B cell (primary cell): ENCODE data around the gene ZNF280D. TPM values are rescaled to one million over a fixed set of nuclear protein-coding genes. Genes with fewer than 3 reads are reported as not detected.

Source experiments
- ATAC-seq: fragments of 200-7000 bp; cut with Tn5 transposase; one replicate; pipeline ENCODE4 v1.10.0; 2021; ENCODE audit warnings: low read depth, mild to moderate bottlenecking, moderate number of reproducible peaks, moderate library complexity
- CTCF ChIA-PET: fragments of 350-600 bp; sonication (Branson Sonifier 250); formaldehyde crosslinking; loops from one replicate; lab custom pipeline; 2021; ENCODE audit warnings: antibody characterized with exemption, inconsistent platforms; lab: Charles Lee
- POLR2A ChIA-PET: fragments of 350-600 bp; sonication (Branson Sonifier 250); formaldehyde crosslinking; loops from one replicate; lab custom pipeline; 2021; ENCODE audit warnings: antibody characterized with exemption; lab: Charles Lee
- DNase-seq: peaks from one replicate; pipeline ENCODE4 v3.0.0; 2013
- H2AFZ ChIP-seq: 2 replicates; pipeline ENCODE4 v1.6.1; 2012; ENCODE audit warnings: mild to moderate bottlenecking, low read depth, low read length; ENCODE audit not compliant: insufficient read depth, poor library complexity, severe bottlenecking
- H3K27ac ChIP-seq, 2 donors: 1 replicate in 1 of 2; 2 replicates in 1 of 2; pipeline ENCODE4 v1.5.1; 2012 to 2013; ENCODE audit warnings: low read length in 2 of 2, mild to moderate bottlenecking in 2 of 2, moderate library complexity in 1 of 2
- H3K27me3 ChIP-seq, 4 experiments: fragments of 200-600 bp in 1 of 4; sonication (generic) in 1 of 4; replicated peaks in 1 of 4; 1 replicate in 2 of 4; 2 replicates in 2 of 4; pipeline versions ENCODE4 v1.6.1 to v1.7.0; 2013 to 2016; ENCODE audit warnings: low read length in 3 of 4, mild to moderate bottlenecking in 2 of 4, mixed read lengths in 1 of 4, moderate library complexity in 1 of 4; ENCODE audit not compliant: insufficient read depth in 4 of 4, control insufficient read depth in 3 of 4; ENCODE audit errors: control extremely low read depth in 1 of 4
- H3K36me3 ChIP-seq, 2 experiments: replicated peaks in 1 of 2; 1 replicate in 1 of 2; 2 replicates in 1 of 2; pipeline versions ENCODE4 v1.6.1 to v1.7.1; 2013; ENCODE audit warnings: low read length in 1 of 2; ENCODE audit not compliant: insufficient read depth in 2 of 2, control insufficient read depth in 1 of 2; ENCODE audit errors: control extremely low read depth in 1 of 2, extremely low read depth in 1 of 2
- H3K4me1 ChIP-seq, 2 donors: fragments of 200-600 bp in 1 of 2; sonication (generic) in 1 of 2; 1 replicate in 1 of 2; 2 replicates in 1 of 2; pipeline versions ENCODE4 v1.5.1 to v1.6.1; 2013 to 2017; ENCODE audit warnings: low read length in 2 of 2; ENCODE audit not compliant: control insufficient read depth in 2 of 2, insufficient read depth in 2 of 2
- H3K4me2 ChIP-seq: replicated peaks from 2 replicates; pipeline ENCODE3; 2012; ENCODE audit warnings: mild to moderate bottlenecking, low read depth, low read length; ENCODE audit not compliant: poor library complexity, severe bottlenecking
- H3K4me3 ChIP-seq, 5 experiments: fragments of 200-600 bp in 1 of 5; sonication (generic) in 1 of 5; 1 replicate in 3 of 5; 2 replicates in 2 of 5; pipeline versions ENCODE4 v1.5.1 to v1.7.0; 2011 to 2016; ENCODE audit warnings: low read length in 4 of 5, mild to moderate bottlenecking in 4 of 5, low read depth in 2 of 5, control low read depth in 1 of 5, moderate library complexity in 1 of 5; ENCODE audit not compliant: insufficient read depth in 1 of 5; ENCODE audit errors: control extremely low read depth in 1 of 5, extremely low read depth in 1 of 5
- H3K79me2 ChIP-seq: fragments of 200-600 bp; sonication (generic); one replicate; pipeline ENCODE4 v1.6.0; 2016; ENCODE audit warnings: low read length; ENCODE audit not compliant: control insufficient read depth, insufficient read depth
- H3K9ac ChIP-seq: fragments of 200-600 bp; sonication (generic); 2 replicates; pipeline ENCODE4 v1.6.1; 2017; ENCODE audit warnings: mild to moderate bottlenecking, low read length, moderate library complexity
- H3K9me3 ChIP-seq, 3 donors: one replicate each; pipeline versions ENCODE4 v1.6.1 to v1.7.1; 2013; ENCODE audit warnings: low read length in 2 of 3; ENCODE audit not compliant: control insufficient read depth in 2 of 3, insufficient read depth in 1 of 3; ENCODE audit errors: control extremely low read depth in 1 of 3
- H4K20me1 ChIP-seq: 2 replicates; pipeline ENCODE4 v1.6.0; 2012; ENCODE audit warnings: mild to moderate bottlenecking, low read length; ENCODE audit not compliant: insufficient read depth, control insufficient read depth, poor library complexity, severe bottlenecking
- H3K27ac Mint-ChIP-seq: one replicate; pipeline ENCODE4 v1.8.0; 2021; ENCODE audit warnings: mixed read lengths
- H3K27me3 Mint-ChIP-seq: one replicate; pipeline ENCODE4 v1.8.0; 2021; ENCODE audit warnings: mixed read lengths
- H3K4me1 Mint-ChIP-seq: one replicate; pipeline ENCODE4 v1.8.0; 2021; ENCODE audit warnings: mixed read lengths
- H3K4me3 Mint-ChIP-seq: one replicate; pipeline ENCODE4 v1.8.0; 2021; ENCODE audit warnings: mixed read lengths
- H3K9me3 Mint-ChIP-seq: one replicate; pipeline ENCODE4 v1.8.0; 2022; ENCODE audit warnings: mixed read lengths; ENCODE audit not compliant: insufficient read depth
- EZH2 ChIP-seq: IDR thresholded peaks from 2 replicates; pipeline ENCODE4 v1.6.1; 2012; ENCODE audit warnings: borderline replicate concordance, low read depth, mild to moderate bottlenecking, moderate library complexity, low read length; ENCODE audit not compliant: insufficient read depth, poor library complexity, severe bottlenecking
- WGBS: methylation state at CpG from one replicate; pipeline ENCODE4 v1.1.5; 2013; ENCODE audit warnings: missing lambda C conversion rate; ENCODE audit not compliant: insufficient coverage; 5-methylcytosine and 5-hydroxymethylcytosine counted together
- intact Hi-C: fragments of 100-400 bp; cut with micrococcal nuclease; formaldehyde crosslinking; loops from one replicate; pipeline ENCODE4 v1.10.0; 2022
- polyA plus RNA-seq: library from polyadenylated mRNA; depleted of rRNA; stranded (reverse); fragments of >200 nt; gene quantifications from 2 replicates; pipeline ENCODE4 v1.2.3, GENCODE V29; 2012
- total RNA-seq, 2 donors: library from RNA; stranded (reverse); fragments of 120-200 nt in 1 of 2; gene quantifications; 1 replicate in 1 of 2; 2 replicates in 1 of 2; pipeline versions ENCODE4 v1.2.3 to v1.2.4, GENCODE V29; 2013 to 2022
- TF ChIP-seq, protein P1 (sequence below): fragments of 200-600 bp; IDR thresholded peaks from one replicate; pipeline ENCODE4 v1.8.0; 2022; ENCODE audit warnings: antibody characterized with exemption, mild to moderate bottlenecking

The ZNF280D gene
- total and polyA plus RNA-seq, 2 donors (not counting 1 experiment from before 2014, with no cell fraction given) = 14.7 to 68.3 TPM

DNA sequence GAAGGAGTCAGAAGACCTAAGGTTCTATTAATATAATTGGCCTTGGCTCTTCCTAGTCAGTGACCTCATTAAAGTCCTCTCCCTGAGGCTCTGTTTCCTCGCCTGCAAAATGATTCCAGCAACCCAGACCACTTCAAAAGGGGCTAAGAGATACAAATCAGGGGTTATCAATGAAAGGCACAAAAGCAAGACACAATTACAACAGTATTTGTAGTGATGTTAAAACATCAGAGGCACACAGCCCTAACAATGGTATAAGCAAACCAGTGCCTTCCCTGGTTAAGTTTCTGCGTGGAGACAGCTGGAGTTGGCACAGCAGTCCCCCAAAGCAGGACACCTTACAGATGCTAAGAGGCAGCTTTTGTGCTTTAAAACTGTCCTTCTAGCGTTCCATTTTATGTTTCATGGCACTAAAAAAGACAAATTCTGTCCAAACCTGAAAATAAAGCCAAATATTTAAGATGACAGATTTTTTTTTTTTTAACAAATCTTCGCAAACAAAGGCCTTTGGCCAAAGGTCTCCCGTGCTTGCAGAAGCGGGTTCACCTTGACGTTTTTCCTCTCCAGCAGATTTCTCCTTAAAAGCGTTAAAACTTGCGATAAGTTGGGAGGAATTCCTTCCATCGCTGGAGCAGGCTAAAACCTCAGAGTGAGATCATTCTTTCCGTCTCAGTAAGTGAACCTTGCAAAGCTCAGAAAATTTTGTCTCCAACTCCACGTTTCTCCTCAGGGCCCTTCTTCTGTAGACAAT lies 999 bp downstream of the ZNF280D start:
- CTCF ChIA-PET = interaction anchor here (0.9 to 1.6 kb wide), 2 partner anchors 236 to 795 kb away, joined by 4 to 6 read pairs; no protein-coding TSS in a partner anchor

More for the DNA sequence above, 999 bp downstream of the ZNF280D start:
- Histone ChIP-seq H3K9me3 (peaks cover 0 to 12% (median 4%) of the 10 kb centered on the region in 3 donors), H2AFZ (peak overlapping the region; percentile 94), H3K79me2 (peaks cover 48% of the 10 kb centered on the region), H3K4me1 (peaks cover 24 to 25% of the 10 kb centered on the region in 2 donors), H4K20me1 (no peaks in the 10 kb centered on the region), H3K27me3 (no peaks in the 10 kb centered on the region), H3K4me3 (peak overlapping the region; percentile 65 to 92 (median 83)), H3K9ac (peak overlapping the region; percentile 87), H3K36me3 (peaks cover 0 to 2% of the 10 kb centered on the region in 2 experiments), H3K27ac (peak overlapping the region; percentile 59 to 83), H3K4me2 (peak overlapping the region; percentile 91)
- 24% methylated on average over 2 of the region's 12 CpGs for WGBS
- no peaks in the 10 kb centered on the region for H3K9me3 Mint-ChIP-seq
- intact Hi-C loops = loop anchor here (2.0 to 5.0 kb wide), 6 partner anchors 14 to 974 kb away; partner anchors contain the start of gene POLR2M
- ATAC-seq (no peak), DNase-seq (peak; percentile 32)
- no peak for TF ChIP-seq EZH2
- TF ChIP-seq, protein P1, sequence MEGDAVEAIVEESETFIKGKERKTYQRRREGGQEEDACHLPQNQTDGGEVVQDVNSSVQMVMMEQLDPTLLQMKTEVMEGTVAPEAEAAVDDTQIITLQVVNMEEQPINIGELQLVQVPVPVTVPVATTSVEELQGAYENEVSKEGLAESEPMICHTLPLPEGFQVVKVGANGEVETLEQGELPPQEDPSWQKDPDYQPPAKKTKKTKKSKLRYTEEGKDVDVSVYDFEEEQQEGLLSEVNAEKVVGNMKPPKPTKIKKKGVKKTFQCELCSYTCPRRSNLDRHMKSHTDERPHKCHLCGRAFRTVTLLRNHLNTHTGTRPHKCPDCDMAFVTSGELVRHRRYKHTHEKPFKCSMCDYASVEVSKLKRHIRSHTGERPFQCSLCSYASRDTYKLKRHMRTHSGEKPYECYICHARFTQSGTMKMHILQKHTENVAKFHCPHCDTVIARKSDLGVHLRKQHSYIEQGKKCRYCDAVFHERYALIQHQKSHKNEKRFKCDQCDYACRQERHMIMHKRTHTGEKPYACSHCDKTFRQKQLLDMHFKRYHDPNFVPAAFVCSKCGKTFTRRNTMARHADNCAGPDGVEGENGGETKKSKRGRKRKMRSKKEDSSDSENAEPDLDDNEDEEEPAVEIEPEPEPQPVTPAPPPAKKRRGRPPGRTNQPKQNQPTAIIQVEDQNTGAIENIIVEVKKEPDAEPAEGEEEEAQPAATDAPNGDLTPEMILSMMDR = no peak
- POLR2A ChIA-PET = interaction anchor here (0.7 to 2.3 kb wide), 4 partner anchors 13 to 551 kb away, joined by 3 to 7 read pairs (median 3); partner anchors contain the start of gene TCF12
- H3K4me1 Mint-ChIP-seq = peaks cover 40% of the 10 kb centered on the region
- H3K4me3 Mint-ChIP-seq = peak overlapping the region; percentile 94
- no peaks in the 10 kb centered on the region for H3K27me3 Mint-ChIP-seq
- H3K27ac Mint-ChIP-seq = peak overlapping the region; percentile 92
